HG03342 (cell line): Measurements from ENCODE around the gene C6orf89.

Experiments
- ATAC-seq: cut with Tn5 transposase; IDR thresholded peaks from one replicate; pipeline ENCODE4 v1.9.1; 2021; ENCODE audit warnings: mild to moderate bottlenecking, moderate library complexity; ENCODE audit not compliant: unreplicated experiment

The C6orf89 gene

GRCh38 chr6:36967301-36967700, 81.5 kb downstream of the C6orf89 start:
- no peak for ATAC-seq

DNA sequence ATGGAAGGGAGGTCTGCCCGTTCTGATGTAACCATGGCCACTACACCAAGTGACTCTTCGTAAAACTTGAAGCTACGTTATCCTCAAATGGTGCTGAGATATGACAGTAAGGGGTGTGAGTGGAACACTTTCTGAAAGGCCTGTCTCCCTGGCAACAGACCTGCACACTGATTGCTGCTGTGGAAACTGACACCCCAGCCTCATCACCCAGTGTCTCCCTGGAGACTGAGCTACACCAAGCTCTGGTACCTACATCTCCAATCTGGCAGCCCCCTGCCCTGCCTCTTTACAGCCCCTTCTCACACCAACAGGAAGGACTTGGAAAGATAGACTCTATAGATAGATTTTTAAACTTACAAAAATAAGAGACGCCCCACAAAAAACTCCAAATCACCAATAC, 82.0 kb downstream of the C6orf89 start:
- no peak for ATAC-seq

DNA sequence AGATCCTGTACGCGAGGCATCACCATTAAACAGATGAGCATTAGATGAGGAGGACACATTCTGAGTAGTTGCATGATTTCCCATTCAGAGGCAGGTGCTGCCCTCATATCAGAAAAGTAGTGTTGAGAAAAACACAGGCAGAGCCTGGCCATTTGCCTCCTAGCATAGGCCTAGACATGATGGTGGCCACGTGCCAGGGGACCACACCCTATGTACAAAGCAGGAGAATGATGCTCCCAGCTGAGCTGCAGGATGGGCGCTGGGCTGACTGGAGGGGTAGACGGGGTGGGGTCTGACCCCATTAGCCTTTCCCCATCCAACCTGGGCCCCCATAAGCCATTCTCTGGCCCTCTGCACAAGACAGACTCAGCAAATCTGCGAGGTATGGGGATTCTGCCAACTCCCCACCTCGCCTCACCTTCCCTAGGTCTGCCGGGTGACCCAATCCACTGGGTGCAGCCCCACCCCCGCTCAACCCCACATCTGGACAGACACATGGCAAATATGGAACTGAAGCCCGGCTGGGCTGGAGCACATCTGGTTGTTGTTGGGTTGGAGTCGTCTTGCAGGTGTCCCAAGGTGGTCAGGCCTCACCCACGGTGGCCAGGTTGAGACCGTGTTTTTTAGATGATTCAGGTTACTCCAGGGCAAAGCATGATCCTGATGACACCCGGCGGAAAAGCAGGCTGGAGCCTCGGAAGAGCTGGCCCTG, 82.7 kb downstream of the C6orf89 start:
- ATAC-seq, result no peak

DNA sequence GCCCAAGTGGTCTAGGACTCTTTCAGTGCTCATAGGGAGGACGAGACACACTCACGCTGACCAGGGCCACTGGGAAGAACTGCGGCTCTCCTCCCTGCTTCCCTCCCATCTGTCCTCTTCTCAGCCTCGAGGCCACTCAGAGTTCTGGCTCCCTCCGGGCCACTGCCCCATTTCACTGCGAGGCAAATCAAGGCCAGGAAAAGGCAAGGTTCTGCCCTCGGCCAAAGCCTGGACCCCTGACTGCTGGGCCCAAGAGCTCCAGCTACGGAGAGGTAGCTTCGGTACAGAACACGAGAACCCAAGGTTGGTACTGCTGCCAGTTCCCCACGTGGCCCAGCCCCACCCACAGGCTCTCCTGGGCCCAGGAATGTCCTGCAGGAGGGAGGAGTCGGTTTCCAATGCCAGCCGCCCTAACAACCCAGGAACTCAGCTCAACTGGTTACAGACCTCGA, 83.5 kb downstream of the C6orf89 start:
- ATAC-seq, result no peak

GRCh38 chr6:36969988-36970891, 84.5 kb downstream of the C6orf89 start:
- no peak for ATAC-seq

DNA sequence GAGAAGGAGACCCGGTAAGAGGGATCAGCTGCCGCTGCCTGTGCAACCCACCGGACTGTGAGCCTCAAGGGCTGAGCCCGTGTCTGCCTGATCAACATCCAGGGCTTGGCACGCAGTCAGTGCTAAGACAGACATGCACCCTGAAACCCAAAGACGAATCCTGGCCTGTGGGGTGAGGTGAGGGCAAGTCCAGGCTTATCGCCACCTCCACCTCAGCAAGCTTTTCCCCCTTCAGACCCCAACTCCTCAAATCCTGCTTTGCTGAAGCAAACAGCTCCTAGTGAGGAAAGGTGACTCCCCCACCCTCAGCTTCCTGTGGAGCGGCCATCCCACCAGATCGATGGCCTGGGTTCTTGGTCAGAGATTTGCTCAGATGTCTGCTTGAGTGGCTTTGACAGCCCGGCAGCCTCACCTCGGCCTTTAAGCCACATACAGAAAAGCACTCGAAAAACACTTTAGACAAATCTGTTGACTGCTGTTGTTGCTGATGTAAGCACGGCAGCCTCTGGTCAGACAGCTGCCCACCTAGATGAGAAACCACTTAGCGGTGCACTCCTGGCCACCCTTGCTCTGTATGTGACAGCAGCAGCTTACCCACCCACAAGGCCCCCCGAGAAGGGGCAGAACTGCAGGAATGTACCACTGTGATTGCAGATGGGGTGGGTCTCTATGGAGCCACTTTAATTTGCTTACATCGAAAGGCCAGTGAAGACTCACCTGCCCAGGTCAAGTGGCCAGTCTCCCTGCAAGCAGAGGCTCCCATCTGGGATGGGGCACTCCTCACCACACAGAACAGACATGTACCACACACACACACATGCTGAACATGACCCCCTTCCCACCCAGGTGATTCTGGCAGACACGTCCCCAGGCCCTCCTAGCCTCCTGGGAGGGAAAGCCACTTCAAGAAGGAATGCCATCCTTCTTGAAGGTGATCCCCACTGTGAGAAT, 85.4 kb downstream of the C6orf89 start:
- no peak for ATAC-seq

GRCh38 chr6:36971921-36972673, 86.3 kb downstream of the C6orf89 start:
- ATAC-seq, result no peak

GRCh38 chr6:36973190-36973589, 87.4 kb downstream of the C6orf89 start:
- ATAC-seq, result no peak

DNA sequence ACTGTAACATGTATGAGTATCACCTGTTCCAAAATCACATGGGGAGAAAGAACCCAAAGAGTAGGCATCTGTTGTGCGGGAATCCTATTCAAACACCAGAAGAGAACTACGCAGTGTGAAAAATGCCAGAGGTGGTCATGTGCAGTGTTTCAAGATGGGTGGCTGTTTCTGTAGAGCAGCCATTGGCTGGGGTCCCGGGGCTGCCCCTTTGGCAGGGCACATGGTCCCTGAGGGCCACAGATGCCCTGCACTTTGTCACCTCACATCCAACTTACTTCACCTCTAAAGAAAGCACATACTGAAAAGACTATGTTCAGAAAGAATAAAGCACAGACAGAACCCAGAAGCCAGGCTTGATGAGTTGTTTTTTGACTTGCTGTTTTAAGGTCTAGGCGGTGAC, 87.9 kb downstream of the C6orf89 start:
- ATAC-seq, result no peak

GRCh38 chr6:36975231-36976006, 89.7 kb downstream of the C6orf89 start:
- no peak for ATAC-seq

- no peak for ATAC-seq
Observed at GRCh38 chr6:36976007-36976264, 90.2 kb downstream of the C6orf89 start.

DNA sequence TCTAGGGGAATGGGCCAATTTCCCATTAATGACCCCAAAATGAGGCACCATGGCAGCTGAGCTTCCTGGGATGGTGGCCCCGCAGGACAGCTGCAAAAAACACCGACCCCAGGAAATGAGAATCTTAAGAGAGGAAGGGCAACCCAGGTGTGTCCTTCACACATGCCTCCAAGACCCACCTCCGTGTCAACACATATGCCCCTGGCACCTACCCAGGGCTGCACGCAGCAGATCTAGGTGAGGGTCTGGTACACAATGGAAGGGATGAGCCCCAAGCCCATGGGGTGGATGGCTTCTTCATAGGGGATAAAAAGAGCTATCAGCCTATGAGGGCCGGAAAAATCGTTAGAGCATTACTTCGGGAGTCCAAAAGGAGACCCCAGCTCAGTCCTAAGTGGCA, 90.8 kb downstream of the C6orf89 start:
- no peak for ATAC-seq

GRCh38 chr6:36976931-36977330, 91.2 kb downstream of the C6orf89 start:
- ATAC-seq, result no peak

- no peak for ATAC-seq
Observed at GRCh38 chr6:36977470-36977941, 91.8 kb downstream of the C6orf89 start.
